ENCODE data around the gene VPS35L. TPM values are rescaled to one million over a fixed set of nuclear protein-coding genes. Genes with fewer than 3 reads are reported as not detected.
"Not testable (repeated sequence)": the region's sequence is repeated elsewhere in the genome, so short reads cannot be mapped to it uniquely, and the experiment has no call there.

Gene VPS35L
- polyA plus RNA-seq, 1 donor: 29.1 TPM

GRCh38 chr16:19528666-19529065 lies 26.8 kb upstream of the VPS35L start:
- DNase-seq (ENCODE audit: low read depth): no peak

GRCh38 chr16:19532601-19533000 lies 22.9 kb upstream of the VPS35L start:
- DNase-seq (ENCODE audit: low read depth): no peak

- no peak for DNase-seq (ENCODE audit: low read depth)
Observed at GRCh38 chr16:19540241-19540970, 15.1 kb upstream of the VPS35L start.

GRCh38 chr16:19542138-19542821 lies 13.2 kb upstream of the VPS35L start:
- no peak for DNase-seq (ENCODE audit: low read depth)

- not testable (repeated sequence) for DNase-seq (ENCODE audit: low read depth)
Observed at GRCh38 chr16:19543278-19543996, 12.1 kb upstream of the VPS35L start.

- no peak for DNase-seq (ENCODE audit: low read depth)
Observed at GRCh38 chr16:19548144-19548543, 7.4 kb upstream of the VPS35L start.

GRCh38 chr16:19549673-19550072 lies 5.8 kb upstream of the VPS35L start:
- no peak for DNase-seq (ENCODE audit: low read depth)

GRCh38 chr16:19555938-19556771 lies 652 bp downstream of the VPS35L start:
- DNase-seq (ENCODE audit: low read depth): no peak

- DNase-seq (ENCODE audit: low read depth): peak; percentile 55
Observed at GRCh38 chr16:19559242-19559910, 3.9 kb downstream of the VPS35L start.

GRCh38 chr16:19560078-19560477 lies 4.6 kb downstream of the VPS35L start:
- DNase-seq (ENCODE audit: low read depth): no peak

- DNase-seq (ENCODE audit: low read depth): no peak
Observed at GRCh38 chr16:19563377-19563776, 7.9 kb downstream of the VPS35L start.

- DNase-seq (ENCODE audit: low read depth): no peak
Observed at GRCh38 chr16:19566362-19566761, 10.9 kb downstream of the VPS35L start.

- no peak for DNase-seq (ENCODE audit: low read depth)
Observed at GRCh38 chr16:19567560-19567959, 12.1 kb downstream of the VPS35L start.

- no peak for DNase-seq (ENCODE audit: low read depth)
Observed at GRCh38 chr16:19573997-19574396, 18.5 kb downstream of the VPS35L start.

GRCh38 chr16:19574615-19575014 lies 19.1 kb downstream of the VPS35L start:
- no peak for DNase-seq (ENCODE audit: low read depth)

- peak; percentile 91 for DNase-seq (ENCODE audit: low read depth)
Observed at GRCh38 chr16:19578378-19578971, 23.0 kb downstream of the VPS35L start.

- DNase-seq (ENCODE audit: low read depth): no peak
Observed at GRCh38 chr16:19582050-19582831, 26.7 kb downstream of the VPS35L start.

GRCh38 chr16:19583665-19584300 lies 28.3 kb downstream of the VPS35L start:
- no peak for DNase-seq (ENCODE audit: low read depth)

- no peak for DNase-seq (ENCODE audit: low read depth)
Observed at GRCh38 chr16:19588661-19589060, 33.2 kb downstream of the VPS35L start.
